Stimulated activated naive CD4-positive, alpha-beta T cell (primary cell): Measurements from ENCODE around the gene C16orf74.

Experiments used
- DNase-seq, 6 experiments: peaks; one replicate each; lab custom pipeline; 2025; lab: John Stamatoyannopoulos, UW

Gene C16orf74

DNA sequence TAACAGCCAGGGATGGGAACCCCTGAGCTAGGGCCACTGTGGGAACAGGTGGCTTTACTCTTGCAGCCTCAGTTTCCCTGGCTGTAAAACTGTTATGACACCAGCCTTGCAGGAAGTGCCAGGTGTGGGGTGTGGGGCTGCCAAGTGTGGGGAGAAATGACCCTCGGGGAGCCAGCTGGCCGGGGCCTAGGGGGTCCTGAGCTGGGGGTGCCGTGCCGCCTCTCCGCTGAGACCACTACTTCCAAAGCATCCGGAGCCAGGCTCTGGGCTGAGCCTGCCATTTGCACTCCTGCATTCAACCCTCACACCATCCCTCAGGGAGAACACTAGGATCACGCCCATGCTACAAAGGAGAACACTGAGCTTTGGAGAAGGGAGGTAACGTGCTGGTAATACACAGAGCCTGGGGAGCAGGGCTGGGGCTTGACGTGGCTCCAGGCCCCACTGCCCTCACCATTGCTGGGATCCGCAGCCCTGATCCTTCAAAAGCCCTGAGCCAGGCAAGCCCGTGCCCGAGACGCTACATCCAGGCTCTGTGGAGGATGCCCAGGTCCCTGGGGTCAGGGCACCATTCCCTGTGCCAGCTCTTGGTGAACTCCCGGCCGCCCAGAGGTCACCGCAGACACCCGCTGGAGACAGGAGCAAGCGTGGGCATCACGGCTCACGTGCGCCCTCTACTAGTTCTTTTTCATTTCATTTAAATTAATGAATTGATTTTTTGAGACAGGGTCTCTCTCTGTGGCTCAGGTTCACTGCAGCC is 33.3 kb downstream of the C16orf74 start:
- DNase-seq = peak; percentile 6 to 68 (median 34)

GRCh38 chr16:85716680-85717038 is 34.2 kb downstream of the C16orf74 start:
- DNase-seq = no peak

DNA sequence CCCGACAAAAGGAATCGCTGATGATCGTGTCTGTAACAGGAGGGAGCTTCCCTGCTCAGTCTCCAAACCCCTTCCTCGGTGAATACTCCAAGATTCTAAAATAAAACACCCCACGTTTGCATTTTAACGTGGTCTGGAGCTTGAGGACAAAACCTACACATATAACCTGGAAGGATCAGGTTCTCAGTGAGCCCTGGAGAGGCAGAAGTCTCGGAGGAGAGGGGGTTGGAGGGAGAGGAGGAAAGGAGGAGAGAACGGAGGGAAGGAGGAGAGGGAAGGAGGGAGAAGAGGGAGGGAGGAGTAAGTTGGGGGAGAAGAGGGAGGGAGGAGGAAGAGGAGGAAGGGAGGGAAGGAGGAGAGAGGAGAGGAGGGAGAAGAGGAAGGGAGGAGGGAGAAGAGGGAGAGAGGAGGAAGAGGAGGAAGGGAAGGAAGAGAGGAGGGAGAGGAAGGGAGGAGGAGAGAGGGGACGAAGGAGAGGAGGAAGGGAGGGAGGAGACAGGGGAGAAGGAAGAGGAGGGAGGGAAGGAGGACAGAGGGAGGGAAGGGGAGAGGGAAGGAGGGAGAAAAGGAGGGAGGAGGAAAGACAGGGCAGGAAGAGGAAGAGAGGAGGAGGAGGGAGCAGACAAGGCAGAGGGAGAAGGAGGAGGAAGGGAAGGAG is 34.7 kb downstream of the C16orf74 start:
- DNase-seq = no peak

DNA sequence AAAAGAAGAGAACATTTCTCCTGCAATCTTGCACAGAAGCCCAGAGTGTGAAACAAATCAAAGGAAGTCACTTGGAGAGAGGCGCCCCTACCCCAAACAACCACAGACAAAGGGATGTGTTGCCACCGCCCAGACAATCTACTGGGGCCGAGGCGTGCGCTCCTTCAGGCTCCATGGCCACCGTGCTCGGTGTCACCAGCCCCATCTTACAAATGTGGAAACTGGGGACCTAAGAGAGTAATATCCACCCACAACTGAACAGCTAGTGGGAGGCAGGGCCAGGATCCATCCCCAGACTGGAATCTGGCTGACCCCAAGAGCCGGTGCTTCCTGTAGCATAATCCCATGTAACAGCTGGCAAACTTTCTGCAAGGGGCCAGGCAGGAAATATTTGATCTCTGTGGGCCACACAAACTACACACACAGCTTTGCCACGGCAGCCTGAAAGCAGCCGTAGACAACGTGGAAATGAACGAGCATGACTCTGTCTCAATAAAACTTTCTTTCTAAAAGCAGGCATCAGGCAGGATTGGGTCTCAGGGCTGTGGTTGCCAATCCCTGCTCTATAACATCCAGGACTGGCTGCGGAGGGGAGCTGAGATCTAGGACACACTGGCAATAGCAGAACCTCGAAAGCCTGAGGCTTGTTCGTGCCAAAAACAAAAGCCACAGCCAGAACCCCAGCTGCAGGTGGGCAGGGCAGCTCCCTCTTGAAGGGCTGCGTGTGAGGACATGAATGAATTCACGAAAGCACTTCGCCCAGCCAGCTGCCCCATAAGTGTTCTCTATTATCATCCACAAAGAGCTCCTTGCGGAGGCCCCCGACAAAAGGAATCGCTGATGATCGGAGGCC is 35.5 kb downstream of the C16orf74 start:
- DNase-seq = no peak

DNA sequence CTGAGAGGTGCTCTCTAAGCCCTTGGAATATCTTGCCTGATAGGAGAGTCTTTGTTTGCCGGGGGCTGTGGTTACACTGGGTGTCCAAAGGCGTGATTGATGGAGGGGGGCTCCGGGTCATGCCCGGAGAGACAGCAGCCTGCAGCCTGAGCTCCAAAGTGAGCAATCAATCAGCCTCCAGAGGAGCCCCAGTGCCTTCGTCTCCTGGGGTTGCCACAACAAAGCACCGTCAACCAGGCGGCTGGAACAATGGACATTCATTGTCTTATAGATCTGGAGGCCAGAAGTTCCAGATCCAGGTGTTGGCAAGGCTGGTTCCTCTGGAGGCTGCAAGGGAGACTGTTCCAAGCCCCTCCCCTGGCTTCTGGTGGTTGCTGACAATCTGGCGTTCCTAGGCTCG is 38.1 kb downstream of the C16orf74 start:
- no peak for DNase-seq

- DNase-seq = no peak
Observed at GRCh38 chr16:85711982-85712587, 38.8 kb downstream of the C16orf74 start.

DNA sequence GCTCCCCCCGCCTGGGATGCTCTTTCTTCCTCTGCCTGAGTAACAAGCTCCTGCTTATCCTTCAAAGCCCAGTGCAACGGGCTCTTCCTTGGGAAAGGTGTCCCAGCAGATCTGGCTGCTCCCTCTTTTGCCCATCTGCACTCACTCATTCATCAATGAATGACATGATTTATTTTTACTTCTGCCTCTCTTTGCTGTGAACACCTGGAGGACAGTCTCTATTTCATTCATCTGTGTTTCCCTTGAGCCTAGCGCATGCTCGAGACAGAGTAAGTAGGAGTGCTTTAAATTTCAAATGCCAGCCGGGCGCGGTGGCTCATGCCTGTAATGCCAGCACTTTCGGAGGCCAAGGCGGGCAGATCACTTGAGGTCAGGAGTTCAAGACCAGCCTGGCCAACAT is 40.2 kb downstream of the C16orf74 start:
- no peak for DNase-seq

DNA sequence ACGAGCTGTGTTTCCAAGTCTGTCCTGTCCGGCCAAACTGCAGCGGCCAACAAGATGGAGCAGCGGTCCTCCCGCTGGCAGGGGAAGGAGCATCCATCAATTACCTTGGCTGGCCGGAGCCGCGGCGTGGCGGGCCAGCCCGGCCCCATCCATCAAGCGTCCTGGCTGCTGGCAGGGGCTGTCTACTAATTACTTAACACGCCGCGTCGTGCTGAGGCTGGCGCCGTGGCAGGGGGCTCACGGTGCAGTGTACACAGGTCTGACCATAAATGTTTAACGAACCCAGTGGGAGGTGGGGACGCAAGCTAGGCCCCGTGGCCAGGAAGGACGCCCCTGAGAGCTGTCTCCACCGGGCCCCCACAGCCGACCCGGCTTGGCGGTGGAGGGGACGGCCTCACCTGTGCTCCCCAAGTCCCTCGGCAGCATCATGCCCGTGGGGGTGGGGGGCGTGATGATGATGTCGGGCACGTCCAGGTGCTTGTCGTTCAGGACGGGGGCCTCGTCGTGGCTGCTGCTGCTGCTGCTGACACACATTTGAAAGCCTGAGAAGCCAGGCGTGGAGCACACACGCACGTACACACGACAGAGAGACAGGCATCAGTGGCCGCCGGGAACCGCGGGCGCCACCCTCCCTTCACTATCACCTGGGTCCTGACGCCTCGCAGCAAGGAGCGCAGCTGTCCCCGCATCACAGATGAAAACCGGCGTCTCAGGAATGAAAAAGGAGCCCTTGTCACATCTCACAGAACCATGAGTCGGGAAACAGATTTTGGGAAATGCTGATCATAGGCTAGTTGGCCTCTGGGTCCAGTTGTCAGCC is 40.9 kb downstream of the C16orf74 start:
- no peak for DNase-seq

DNA sequence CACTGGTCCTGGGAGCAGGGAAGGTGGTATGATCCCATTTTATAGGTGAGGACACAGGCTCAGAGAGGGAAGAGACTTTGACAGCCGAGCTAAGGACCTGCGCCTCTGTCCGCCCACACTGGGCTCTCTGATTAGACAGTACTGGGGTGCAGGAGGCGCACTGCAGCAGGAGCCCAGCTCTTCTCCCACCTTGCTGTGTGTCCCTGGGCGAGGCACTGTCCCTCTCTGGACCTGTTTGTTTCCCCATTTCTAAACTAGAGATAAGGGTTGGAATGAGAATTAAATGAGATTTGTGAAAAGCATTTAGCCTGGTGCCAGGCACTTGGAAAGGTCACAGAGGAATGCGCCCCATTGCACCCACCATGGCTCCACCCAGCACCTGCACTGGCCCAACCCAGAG is 42.6 kb downstream of the C16orf74 start:
- no peak for DNase-seq

DNA sequence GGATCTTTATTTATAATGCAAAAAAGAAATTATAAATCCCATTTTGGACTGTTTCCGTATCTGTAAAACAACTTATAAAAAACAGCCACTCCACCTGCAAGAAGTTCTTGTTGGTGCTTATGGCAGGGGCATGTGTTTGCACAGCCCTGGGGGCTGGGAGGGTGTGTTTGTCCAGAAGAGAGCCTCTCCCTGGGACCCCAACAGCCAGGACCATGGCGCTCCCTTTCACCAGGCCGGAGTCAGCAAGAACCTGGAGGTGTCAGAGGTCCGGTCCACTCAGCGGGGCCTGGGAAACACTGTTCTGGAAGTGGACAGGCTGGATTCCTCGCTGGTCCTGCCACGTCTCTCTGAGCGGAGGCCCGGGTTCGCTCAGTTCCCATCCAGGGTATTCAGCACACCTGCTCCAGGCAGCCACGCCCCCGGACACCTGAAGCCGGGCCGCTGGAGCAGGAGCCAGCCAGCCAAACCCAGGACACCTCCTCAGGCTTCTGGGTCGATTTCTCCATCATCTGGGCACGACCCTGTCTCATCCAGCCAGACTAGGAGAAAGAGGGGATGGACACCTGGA is 43.3 kb downstream of the C16orf74 start:
- no peak for DNase-seq

DNA sequence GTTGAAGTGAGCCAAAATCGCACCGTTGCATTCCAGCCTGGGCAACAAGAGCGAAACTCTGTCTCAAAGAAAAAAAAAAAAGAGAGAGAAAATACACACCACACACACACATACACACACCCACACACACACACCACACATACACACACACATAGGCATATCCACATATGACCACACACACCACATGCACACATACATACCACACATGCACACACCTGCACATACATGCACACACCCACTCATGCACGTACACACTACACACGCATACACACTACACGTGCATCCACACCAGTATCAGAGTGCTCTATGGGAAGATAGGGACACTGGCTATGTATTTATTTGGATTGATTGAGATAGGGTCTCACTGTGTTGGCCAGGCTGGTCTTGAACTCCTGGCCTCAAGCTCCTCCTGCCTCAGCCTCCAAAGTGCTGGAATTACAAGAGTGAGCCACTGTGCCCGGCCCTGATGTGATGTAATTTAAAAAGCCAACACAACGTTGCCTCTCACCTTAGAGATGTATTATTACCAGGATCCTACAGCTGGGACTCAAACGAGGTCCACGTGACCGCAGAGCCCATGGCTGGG is 44.4 kb downstream of the C16orf74 start:
- DNase-seq = no peak

DNA sequence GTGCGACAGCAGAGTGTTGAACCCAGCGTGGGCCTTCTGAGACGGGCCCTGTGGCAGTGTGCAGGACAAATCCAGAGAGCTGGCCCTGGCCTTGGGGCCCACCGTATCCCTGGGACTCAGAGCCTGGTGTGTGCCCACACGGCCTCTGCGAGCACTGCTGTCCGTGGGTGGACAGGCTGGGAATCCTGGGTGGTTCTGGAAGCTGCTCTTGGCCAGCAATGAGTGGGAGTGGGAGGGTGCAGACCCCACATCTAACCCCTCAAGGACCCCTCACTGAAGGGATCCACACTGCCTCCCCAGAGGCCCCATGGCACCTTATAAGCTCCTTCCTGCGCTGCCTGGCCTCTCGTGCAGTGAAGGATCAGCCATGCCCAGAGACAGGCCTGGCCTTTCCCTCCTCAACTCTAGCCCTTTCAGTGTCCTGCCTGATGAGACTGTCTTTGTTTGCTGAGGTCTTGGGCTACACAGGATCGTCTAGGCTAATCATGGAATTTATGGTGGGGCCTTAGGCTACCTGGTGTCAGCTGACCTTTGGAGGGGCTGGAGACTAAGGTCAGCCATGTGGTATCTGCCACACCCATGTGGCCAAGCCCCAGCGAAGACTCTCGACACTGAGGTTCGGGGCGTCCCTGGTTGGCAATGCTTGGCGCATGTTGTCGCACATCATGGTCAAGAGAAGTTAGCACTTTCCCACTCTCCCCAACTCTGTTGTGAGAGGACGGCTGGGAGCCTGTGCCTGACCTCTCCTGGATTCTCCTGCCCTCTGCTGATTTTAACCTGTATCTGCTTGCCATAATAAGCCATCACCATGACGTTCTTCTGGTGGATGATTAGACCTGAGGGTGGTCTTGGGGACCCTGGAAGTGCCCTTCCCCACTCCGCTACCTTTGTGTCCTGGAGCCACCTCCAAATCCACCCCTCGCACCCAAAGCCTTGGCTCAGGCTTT is 45.7 kb downstream of the C16orf74 start:
- DNase-seq = no peak

DNA sequence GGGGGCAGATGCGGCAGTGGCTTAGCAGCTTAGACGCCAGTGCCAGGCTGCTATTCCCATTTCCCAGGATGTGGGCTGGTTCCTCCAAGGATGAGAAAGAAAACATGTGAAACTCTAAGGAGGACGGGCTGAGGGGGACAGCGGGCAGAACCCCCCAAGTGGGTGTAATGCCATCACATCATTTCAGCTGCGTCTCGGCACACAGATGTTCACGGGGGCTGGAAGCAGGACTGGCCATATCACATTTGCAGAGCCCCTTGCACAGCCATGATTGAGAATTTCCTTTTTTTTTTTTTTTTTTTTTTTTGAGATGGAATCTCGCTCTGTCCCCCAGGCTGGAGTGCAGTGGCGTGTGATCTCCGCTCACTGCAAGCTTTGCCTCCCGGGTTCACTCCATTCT is 46.9 kb downstream of the C16orf74 start:
- no peak for DNase-seq

- no peak for DNase-seq
Observed at GRCh38 chr16:85699628-85700027, 51.3 kb downstream of the C16orf74 start.

DNA sequence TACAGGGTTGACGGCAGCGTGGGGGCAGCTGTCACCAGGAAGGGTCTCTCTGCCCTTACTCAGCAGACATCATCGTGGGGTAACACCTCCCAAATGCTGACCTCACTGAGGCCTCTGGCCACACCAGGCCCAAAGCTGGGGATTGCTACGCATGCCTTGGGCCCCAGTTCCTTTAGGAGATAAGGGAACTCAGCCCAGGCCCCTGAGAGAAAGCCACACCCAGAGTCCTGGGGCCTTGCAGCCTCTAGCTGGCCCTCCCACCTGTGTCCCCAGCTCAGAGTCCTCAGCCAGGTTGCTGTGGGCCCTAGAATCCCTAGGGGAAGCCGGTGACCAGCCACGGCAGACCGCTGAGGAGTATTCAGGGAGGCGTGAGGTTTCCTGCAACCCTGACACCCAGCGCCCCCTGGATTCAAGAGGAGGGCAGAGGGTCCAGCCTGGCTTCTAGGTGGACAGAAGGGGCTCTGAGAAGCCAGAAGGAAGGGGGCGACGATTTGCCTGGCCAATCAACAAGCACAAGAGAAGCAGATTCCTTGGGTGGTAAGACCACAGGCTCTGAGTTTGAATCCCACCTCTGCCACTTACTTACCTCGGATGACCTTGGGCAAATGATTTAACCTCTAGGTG is 51.8 kb downstream of the C16orf74 start:
- no peak for DNase-seq

DNA sequence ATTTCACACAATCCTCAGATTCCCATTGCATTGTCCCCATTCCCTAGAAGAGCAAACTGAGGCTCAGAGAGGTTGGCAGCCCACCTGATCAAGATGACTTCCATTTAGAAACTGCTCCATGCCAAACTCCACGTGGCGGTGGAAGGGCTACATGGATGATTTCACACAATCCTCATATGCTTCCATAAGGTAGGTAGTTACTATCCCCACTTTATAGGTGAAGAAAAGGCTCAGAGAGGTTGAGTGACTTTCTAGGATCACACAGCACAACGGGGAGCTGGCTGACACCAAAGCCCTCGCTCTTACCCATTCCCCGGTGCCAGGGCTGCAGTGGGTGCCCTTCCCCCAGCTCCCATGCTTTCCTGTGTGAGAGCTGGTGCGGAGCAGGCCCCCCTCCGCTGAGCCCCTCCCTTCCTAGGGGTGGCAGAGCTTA is 52.4 kb downstream of the C16orf74 start:
- no peak for DNase-seq

DNA sequence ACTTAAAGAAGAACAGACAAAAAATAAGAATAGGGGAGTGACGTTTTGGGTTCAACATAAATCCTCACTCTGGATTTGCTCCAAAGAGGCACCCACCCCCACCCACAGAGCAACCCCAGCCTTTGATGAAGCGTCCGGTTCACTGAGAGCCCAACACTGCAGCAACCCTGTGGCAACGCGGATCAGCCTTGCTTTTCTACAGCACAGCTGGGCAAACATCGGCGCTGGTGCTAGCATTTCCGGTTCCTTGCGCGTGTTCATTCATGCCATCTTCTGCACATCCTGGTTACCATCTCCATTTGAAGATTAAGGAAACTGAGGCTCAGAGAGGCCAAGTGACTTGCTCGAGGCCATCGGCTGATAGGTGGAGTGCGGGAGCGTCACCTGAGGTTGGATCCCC is 53.5 kb downstream of the C16orf74 start:
- DNase-seq = no peak

DNA sequence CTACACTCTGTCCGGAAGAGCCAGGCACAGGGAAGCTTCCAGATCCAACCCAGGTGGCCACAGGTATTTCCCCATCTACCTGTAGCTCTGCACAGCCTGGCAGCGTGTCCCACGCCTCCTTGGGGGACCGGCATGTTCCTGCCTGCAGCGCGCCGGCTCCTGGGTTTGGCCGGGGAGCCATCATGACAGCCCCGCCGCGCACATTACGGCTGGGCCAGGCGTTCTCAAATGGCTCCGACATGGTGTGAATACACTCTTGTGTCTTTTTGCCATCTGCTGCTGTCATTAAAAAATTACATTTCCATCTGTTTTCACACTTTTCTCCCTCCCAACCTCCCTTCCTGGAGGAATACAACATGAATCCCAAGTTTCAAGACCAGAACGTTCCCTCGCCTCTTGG is 54.1 kb downstream of the C16orf74 start:
- DNase-seq = no peak
